OCI-LY7 (cell line): ENCODE results near the gene PDGFB.

Experiments used
- CTCF ChIP-seq: fragments of 200-600 bp; sonication (generic); conservative IDR thresholded peaks from 2 replicates; pipeline ENCODE4 v1.5.1; 2014; ENCODE audit warnings: mild to moderate bottlenecking, antibody characterized with exemption, low read length, moderate library complexity, mixed read lengths
- EZH2phosphoT487 ChIP-seq: fragments of 200-600 bp; sonication (generic); IDR thresholded peaks from 2 replicates; pipeline ENCODE4 v1.6.1; 2018; ENCODE audit warnings: low read depth, borderline replicate concordance, mild to moderate bottlenecking, mixed run types, antibody characterized with exemption, low read length, moderate library complexity, mixed read lengths

- TF ChIP-seq CTCF (no peak), EZH2phosphoT487 (no peak)
Observed at GRCh38 chr22:39280250-39280649, 35.5 kb upstream of the PDGFB start.
